ENCODE data around the gene FHAD1.

- TF ChIP-seq CTCF (IDR thresholded peaks at IDR 0.05) (no peak), POLR2A (IDR thresholded peaks at IDR 0.05) (no peak)
Observed at GRCh38 chr1:15445390-15446122, 198.5 kb downstream of the FHAD1 start.

All from right lobe of liver (tissue), 4 donors.